Loucy (cell line): ENCODE results near the gene CDC42BPB.

Experiments used
- H2AFZ ChIP-seq: fragments of 200-600 bp; sonication (generic); 2 replicates; pipeline ENCODE4 v1.6.0; 2016; ENCODE audit warnings: antibody characterized with exemption, mild to moderate bottlenecking, low read length, moderate library complexity
- H3F3A ChIP-seq: fragments of 200-600 bp; 2 replicates; pipeline ENCODE4 v1.6.0; 2016; ENCODE audit warnings: antibody characterized with exemption, low read depth, mild to moderate bottlenecking
- H3K27me3 ChIP-seq: fragments of 200-600 bp; sonication (generic); 2 replicates; pipeline ENCODE4 v1.6.1; 2014; ENCODE audit warnings: low read length, mild to moderate bottlenecking; ENCODE audit not compliant: insufficient read depth, poor library complexity, severe bottlenecking
- H3K36me3 ChIP-seq: fragments of 200-600 bp; sonication (generic); 2 replicates; pipeline ENCODE4 v1.6.1; 2016; ENCODE audit warnings: low read length; ENCODE audit not compliant: insufficient read depth
- H3K4me1 ChIP-seq: fragments of 200-600 bp; sonication (generic); 2 replicates; pipeline ENCODE4 v1.5.1; 2014; ENCODE audit warnings: low read length, mild to moderate bottlenecking; ENCODE audit not compliant: insufficient read depth, poor library complexity, severe bottlenecking
- H3K4me2 ChIP-seq: fragments of 200-600 bp; sonication (generic); 2 replicates; pipeline ENCODE4 v1.6.0; 2014; ENCODE audit warnings: antibody characterized with exemption, low read length, low read depth, mild to moderate bottlenecking; ENCODE audit not compliant: poor library complexity, severe bottlenecking
- H3K4me3 ChIP-seq: fragments of 200-600 bp; sonication (generic); 2 replicates; pipeline ENCODE4 v1.5.1; 2014; ENCODE audit warnings: low read length, mild to moderate bottlenecking, mixed read lengths; ENCODE audit not compliant: poor library complexity, severe bottlenecking
- H3K79me2 ChIP-seq: fragments of 200-600 bp; sonication (generic); 2 replicates; pipeline ENCODE4 v1.6.1; 2014; ENCODE audit warnings: low read length; ENCODE audit not compliant: insufficient read depth
- H3K9ac ChIP-seq: fragments of 200-600 bp; sonication (generic); 2 replicates; pipeline ENCODE4 v1.6.0; 2014; ENCODE audit warnings: mild to moderate bottlenecking, low read depth, low read length, moderate library complexity; ENCODE audit not compliant: poor library complexity, severe bottlenecking
- H3K9me2 ChIP-seq: fragments of 200-600 bp; sonication (generic); replicated peaks from 2 replicates; pipeline ENCODE4 v1.6.1; 2016; ENCODE audit warnings: low read depth, low read length, mixed read lengths
- H3K9me3 ChIP-seq: fragments of 200-600 bp; sonication (generic); 2 replicates; pipeline ENCODE4 v1.6.1; 2014; ENCODE audit warnings: mild to moderate bottlenecking, antibody characterized with exemption, low read length, low read depth; ENCODE audit not compliant: insufficient read depth
- H4K20me1 ChIP-seq: fragments of 200-600 bp; sonication (generic); 2 replicates; pipeline ENCODE4 v1.6.0; 2014; ENCODE audit warnings: antibody characterized with exemption, low read length, mild to moderate bottlenecking; ENCODE audit not compliant: insufficient read depth, poor library complexity, severe bottlenecking
- EZH2phosphoT487 ChIP-seq: fragments of 200-600 bp; IDR thresholded peaks from 2 replicates; pipeline ENCODE4 v1.6.1; 2018; ENCODE audit warnings: antibody characterized with exemption, mild to moderate bottlenecking, moderate library complexity, borderline replicate concordance
- TF ChIP-seq, protein P1 (sequence below): fragments of 200-600 bp; sonication (generic); conservative IDR thresholded peaks from 2 replicates; pipeline ENCODE4 v1.5.1; 2014; ENCODE audit warnings: mild to moderate bottlenecking, antibody characterized with exemption, low read length

Gene CDC42BPB

GRCh38 chr14:102941419-102942011, 115.8 kb downstream of the CDC42BPB start:
- H3K4me1 ChIP-seq: no peaks in the 10 kb centered on the region
- no peak overlapping the region for H2AFZ ChIP-seq
- no peaks in the 10 kb centered on the region for H3K9me2 ChIP-seq
- H3F3A ChIP-seq: no peaks in the 10 kb centered on the region
- no peak for TF ChIP-seq EZH2phosphoT487
- TF ChIP-seq, protein P1, sequence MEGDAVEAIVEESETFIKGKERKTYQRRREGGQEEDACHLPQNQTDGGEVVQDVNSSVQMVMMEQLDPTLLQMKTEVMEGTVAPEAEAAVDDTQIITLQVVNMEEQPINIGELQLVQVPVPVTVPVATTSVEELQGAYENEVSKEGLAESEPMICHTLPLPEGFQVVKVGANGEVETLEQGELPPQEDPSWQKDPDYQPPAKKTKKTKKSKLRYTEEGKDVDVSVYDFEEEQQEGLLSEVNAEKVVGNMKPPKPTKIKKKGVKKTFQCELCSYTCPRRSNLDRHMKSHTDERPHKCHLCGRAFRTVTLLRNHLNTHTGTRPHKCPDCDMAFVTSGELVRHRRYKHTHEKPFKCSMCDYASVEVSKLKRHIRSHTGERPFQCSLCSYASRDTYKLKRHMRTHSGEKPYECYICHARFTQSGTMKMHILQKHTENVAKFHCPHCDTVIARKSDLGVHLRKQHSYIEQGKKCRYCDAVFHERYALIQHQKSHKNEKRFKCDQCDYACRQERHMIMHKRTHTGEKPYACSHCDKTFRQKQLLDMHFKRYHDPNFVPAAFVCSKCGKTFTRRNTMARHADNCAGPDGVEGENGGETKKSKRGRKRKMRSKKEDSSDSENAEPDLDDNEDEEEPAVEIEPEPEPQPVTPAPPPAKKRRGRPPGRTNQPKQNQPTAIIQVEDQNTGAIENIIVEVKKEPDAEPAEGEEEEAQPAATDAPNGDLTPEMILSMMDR: no peak
- no peak overlapping the region for H3K9ac ChIP-seq
- no peak overlapping the region for H3K4me3 ChIP-seq
- no peaks in the 10 kb centered on the region for H3K27me3 ChIP-seq
- no peaks in the 10 kb centered on the region for H4K20me1 ChIP-seq
- no peaks in the 10 kb centered on the region for H3K79me2 ChIP-seq
- no peaks in the 10 kb centered on the region for H3K9me3 ChIP-seq
- no peaks in the 10 kb centered on the region for H3K36me3 ChIP-seq
- no peak overlapping the region for H3K4me2 ChIP-seq

DNA sequence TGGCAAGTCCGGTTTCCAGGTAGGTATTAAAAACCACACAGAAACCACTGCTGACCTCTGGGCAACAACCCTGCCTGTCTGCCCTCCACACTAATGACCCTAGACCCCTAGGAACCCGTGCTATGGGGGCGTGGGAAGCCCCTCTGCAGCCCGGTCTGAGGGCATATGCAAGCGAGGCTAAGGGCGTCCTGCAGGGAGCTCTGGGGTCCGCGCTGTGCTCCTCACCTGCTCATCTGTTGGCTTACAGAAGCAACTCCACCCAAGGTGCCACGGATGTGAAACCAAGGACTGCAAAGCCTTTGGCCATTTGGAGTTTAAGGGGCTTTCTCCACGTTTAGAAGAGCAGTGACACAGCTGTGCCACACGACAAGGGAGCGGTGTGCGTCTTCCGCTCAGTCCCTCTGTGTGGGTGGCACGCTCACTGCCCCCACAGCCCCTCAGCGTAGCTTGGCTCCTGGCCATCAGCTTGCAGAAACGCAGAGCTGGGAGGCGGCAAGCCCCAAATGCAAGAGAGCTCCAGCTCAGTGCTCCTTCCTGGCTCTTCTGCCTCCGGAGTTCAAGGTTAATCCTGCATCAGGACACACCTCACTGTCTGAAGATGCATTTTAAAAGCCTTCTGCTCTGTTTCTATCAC, 116.5 kb downstream of the CDC42BPB start:
- no peak overlapping the region for H2AFZ ChIP-seq
- no peaks in the 10 kb centered on the region for H3K79me2 ChIP-seq
- H3K9me3 ChIP-seq: no peaks in the 10 kb centered on the region
- H3K27me3 ChIP-seq: no peaks in the 10 kb centered on the region
- no peaks in the 10 kb centered on the region for H3F3A ChIP-seq
- no peak overlapping the region for H3K9ac ChIP-seq
- H3K4me2 ChIP-seq: no peak overlapping the region
- H4K20me1 ChIP-seq: no peaks in the 10 kb centered on the region
- H3K36me3 ChIP-seq: no peaks in the 10 kb centered on the region
- no peaks in the 10 kb centered on the region for H3K4me1 ChIP-seq
- TF ChIP-seq, protein P1: no peak
- H3K9me2 ChIP-seq: no peaks in the 10 kb centered on the region
- H3K4me3 ChIP-seq: no peak overlapping the region

DNA sequence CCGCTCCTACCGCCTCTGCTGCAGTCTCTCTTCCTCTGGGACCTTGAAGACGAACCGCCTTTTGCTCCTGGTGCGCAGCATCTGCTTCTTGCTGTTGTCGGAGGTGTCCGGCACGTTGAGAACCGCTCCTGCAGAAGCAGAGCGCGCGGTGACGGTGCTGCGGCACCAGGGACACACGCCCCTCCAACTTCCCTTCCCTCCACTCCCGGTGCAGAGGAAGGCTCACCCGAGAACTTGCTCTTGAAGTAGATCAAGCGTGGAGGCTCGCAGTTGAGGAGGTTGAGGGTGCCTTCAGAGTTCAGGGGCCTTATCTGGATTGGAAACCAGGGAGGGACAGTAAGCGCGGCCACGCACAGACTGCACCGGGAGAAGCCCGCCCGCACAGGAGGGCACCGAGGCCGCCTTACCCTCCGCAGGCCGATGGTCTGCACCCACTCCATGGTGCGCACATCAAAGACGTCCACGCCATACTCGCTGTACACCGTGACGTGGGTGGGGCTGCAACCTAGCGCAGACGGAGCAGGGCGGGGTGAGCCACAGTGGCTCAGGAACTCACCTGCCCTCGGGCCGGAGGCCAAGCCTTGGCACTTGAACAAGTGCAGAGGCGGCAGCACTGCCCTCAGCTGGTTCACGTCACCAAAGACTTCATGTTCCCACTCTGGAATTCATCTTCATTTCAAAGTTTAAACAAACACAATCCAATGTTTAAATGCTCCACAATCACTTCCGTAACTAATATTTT, 117.4 kb downstream of the CDC42BPB start:
- Histone ChIP-seq H4K20me1 (no peaks in the 10 kb centered on the region), H3K79me2 (no peaks in the 10 kb centered on the region), H2AFZ (no peak overlapping the region), H3K4me2 (no peak overlapping the region), H3K36me3 (no peaks in the 10 kb centered on the region), H3K9ac (no peak overlapping the region), H3K4me3 (no peak overlapping the region), H3K9me3 (no peaks in the 10 kb centered on the region), H3F3A (no peaks in the 10 kb centered on the region), H3K9me2 (no peaks in the 10 kb centered on the region), H3K4me1 (no peaks in the 10 kb centered on the region), H3K27me3 (no peaks in the 10 kb centered on the region)
- TF ChIP-seq EZH2phosphoT487: no peak
- TF ChIP-seq, protein P1: no peak
